ENCODE results near the gene LRPAP1.
"Not testable (repeated sequence)": the region's sequence is repeated elsewhere in the genome, so short reads cannot be mapped to it uniquely, and the experiment has no call there.

DNA sequence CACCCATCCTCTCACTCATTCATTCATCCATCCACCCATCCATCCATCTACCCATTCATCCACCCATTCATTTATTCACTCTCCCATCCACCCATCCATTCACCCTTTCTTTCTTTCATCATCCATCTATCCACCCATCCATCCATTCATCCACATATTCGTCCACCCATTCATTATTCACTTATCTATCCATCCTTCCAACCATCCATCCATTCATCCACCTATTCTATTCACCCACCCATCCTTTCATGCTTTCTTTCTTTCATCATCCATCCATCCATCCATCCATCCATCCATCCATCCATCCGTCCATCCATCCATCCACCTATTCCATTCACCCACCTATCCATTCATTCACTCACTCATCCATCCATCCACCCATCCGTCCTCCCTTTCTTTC lies 45.8 kb upstream of the LRPAP1 start:
- TF ChIP-seq, protein P1, sequence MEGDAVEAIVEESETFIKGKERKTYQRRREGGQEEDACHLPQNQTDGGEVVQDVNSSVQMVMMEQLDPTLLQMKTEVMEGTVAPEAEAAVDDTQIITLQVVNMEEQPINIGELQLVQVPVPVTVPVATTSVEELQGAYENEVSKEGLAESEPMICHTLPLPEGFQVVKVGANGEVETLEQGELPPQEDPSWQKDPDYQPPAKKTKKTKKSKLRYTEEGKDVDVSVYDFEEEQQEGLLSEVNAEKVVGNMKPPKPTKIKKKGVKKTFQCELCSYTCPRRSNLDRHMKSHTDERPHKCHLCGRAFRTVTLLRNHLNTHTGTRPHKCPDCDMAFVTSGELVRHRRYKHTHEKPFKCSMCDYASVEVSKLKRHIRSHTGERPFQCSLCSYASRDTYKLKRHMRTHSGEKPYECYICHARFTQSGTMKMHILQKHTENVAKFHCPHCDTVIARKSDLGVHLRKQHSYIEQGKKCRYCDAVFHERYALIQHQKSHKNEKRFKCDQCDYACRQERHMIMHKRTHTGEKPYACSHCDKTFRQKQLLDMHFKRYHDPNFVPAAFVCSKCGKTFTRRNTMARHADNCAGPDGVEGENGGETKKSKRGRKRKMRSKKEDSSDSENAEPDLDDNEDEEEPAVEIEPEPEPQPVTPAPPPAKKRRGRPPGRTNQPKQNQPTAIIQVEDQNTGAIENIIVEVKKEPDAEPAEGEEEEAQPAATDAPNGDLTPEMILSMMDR (IDR thresholded peaks at IDR 0.05): not testable (repeated sequence)
- TF ChIP-seq POLR2A (IDR thresholded peaks at IDR 0.05): not testable (repeated sequence)

Data from ovary (tissue), 3 donors.